Ishikawa (cell line): Measurements from ENCODE around the gene ABCC5.

Source experiments
- CEBPB ChIP-seq: IDR thresholded peaks from 2 replicates; pipeline ENCODE4 v1.6.1; 2012
- CREB1 ChIP-seq: IDR thresholded peaks from 2 replicates; pipeline ENCODE4 v1.6.1; 2012; ENCODE audit warnings: low read depth
- EGR1 ChIP-seq: IDR thresholded peaks from 2 replicates; pipeline ENCODE4 v1.6.1; 2012
- EP300 ChIP-seq: IDR thresholded peaks from 2 replicates; pipeline ENCODE4 v1.6.1; 2012; ENCODE audit warnings: borderline replicate concordance
- FOXM1 ChIP-seq: IDR thresholded peaks from 2 replicates; pipeline ENCODE4 v1.6.1; 2012; ENCODE audit warnings: low read depth, borderline replicate concordance
- MAX ChIP-seq: IDR thresholded peaks from 2 replicates; pipeline ENCODE4 v1.6.1; 2012
- NFIC ChIP-seq: IDR thresholded peaks from 2 replicates; pipeline ENCODE4 v1.6.1; 2012
- RAD21 ChIP-seq: IDR thresholded peaks from 2 replicates; pipeline ENCODE4 v1.6.1; 2012; ENCODE audit warnings: low read depth
- REST ChIP-seq: IDR thresholded peaks from 2 replicates; pipeline ENCODE4 v1.6.1; 2012; ENCODE audit warnings: low read depth, mild to moderate bottlenecking
- TAF1 ChIP-seq: IDR thresholded peaks from 2 replicates; pipeline ENCODE4 v1.6.1; 2012; ENCODE audit warnings: low read depth, mild to moderate bottlenecking
- TCF12 ChIP-seq: IDR thresholded peaks from 2 replicates; pipeline ENCODE4 v1.6.1; 2012; ENCODE audit warnings: low read depth
- TEAD4 ChIP-seq: IDR thresholded peaks from 2 replicates; pipeline ENCODE4 v1.6.1; 2012
- USF1 ChIP-seq: IDR thresholded peaks from 2 replicates; pipeline ENCODE4 v1.6.1; 2012
- YY1 ChIP-seq: IDR thresholded peaks from 2 replicates; pipeline ENCODE4 v1.6.1; 2012; ENCODE audit warnings: low read depth
- ZBTB7A ChIP-seq: IDR thresholded peaks from 2 replicates; pipeline ENCODE4 v1.6.1; 2012; ENCODE audit warnings: low read depth

ABCC5 gene

GRCh38 chr3:184017672-184018423 lies at the start of gene ABCC5:
ABCC5 (minus strand) TSS chr3:184017884; CDS start chr3:184014392, 3,492 bp downstream.
- TF ChIP-seq CREB1 (no peak), TAF1 (peak; percentile 72), YY1 (0 out of 2 replicates have a peak, but pooled peaks have one; percentile 38), FOXM1 (0 out of 2 replicates have a peak, but pooled peaks have one; percentile 28), ZBTB7A (peak; percentile 48), TEAD4 (peak; percentile 39), REST (peak; percentile 32; the same call in 1 of the 2 replicates), MAX (peak; percentile 94), USF1 (no peak; the same call in 1 of the 2 replicates), NFIC (peak; percentile 25; the same call in 1 of the 2 replicates), TCF12 (0 out of 2 replicates have a peak, but pooled peaks have one; percentile 53), EGR1 (peak; percentile 92), CEBPB (no peak), RAD21 (no peak)

GRCh38 chr3:184066211-184066610 lies 48.5 kb upstream of the ABCC5 start:
- TF ChIP-seq EGR1 (no peak), FOXM1 (no peak), CEBPB (no peak), USF1 (no peak)

- TF ChIP-seq TCF12 (no peak), CEBPB (no peak), EGR1 (no peak), TEAD4 (no peak), USF1 (no peak)
These were observed 45.0 kb upstream of the ABCC5 start for GRCh38 chr3:184062637-184063036.

- TF ChIP-seq EGR1 (no peak), ZBTB7A (no peak), FOXM1 (no peak), YY1 (no peak)
These were observed 41.7 kb upstream of the ABCC5 start for GRCh38 chr3:184059424-184059823.

GRCh38 chr3:184058029-184058428 lies 40.3 kb upstream of the ABCC5 start:
- TF ChIP-seq CEBPB (no peak), NFIC (no peak), USF1 (no peak), EP300 (no peak), TCF12 (no peak), REST (no peak), CREB1 (no peak), ZBTB7A (no peak), YY1 (no peak), RAD21 (no peak), FOXM1 (no peak), TEAD4 (no peak), TAF1 (no peak), EGR1 (no peak), MAX (no peak)
